Stimulated activated CD8-positive, alpha-beta memory T cell treated with anti-CD3 and anti-CD28 coated beads, Interleukin-7, amount 100 ng/mL, for 1 hour (primary cell): ENCODE data around the gene TPX2.

Experiments
- DNase-seq, 2 donors: peaks; one replicate each; pipeline ENCODE4 v3.0.0-alpha.2; 2020; ENCODE audit warnings: low read depth in 2 of 2

TPX2 gene

GRCh38 chr20:31760519-31761240 is 21.6 kb downstream of the TPX2 start:
- no peak for DNase-seq

DNA sequence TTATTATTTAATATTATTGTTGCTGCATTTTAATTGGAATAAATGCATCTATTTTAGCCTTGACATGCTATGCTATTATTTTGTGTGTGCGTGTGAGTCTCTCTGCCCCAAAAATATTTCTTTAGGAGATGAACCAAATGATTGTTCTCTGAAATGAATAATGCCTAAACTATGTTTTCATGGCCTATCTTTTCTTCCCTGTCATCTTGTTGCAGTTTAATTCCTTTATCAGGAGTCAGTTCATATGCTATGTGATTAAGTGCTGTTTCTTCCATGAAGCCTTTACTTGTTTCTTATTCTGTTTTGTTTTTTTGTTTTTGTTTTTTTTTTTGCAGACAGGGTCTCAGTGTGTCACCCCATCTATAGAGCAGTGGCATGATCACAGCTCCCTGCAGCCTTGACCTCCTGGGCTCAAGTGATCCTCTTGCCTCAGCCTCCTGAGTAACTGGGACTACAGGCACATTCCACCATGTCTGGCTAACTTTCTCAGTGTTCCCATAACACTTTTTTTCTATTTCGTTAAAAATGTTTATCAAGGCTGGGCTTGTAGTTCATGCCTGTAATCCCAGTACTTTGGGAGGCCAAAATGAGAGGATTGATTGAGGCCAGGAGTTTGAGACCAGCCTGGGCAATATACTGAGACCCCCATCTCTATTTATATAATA is 25.7 kb downstream of the TPX2 start:
- DNase-seq = no peak

DNA sequence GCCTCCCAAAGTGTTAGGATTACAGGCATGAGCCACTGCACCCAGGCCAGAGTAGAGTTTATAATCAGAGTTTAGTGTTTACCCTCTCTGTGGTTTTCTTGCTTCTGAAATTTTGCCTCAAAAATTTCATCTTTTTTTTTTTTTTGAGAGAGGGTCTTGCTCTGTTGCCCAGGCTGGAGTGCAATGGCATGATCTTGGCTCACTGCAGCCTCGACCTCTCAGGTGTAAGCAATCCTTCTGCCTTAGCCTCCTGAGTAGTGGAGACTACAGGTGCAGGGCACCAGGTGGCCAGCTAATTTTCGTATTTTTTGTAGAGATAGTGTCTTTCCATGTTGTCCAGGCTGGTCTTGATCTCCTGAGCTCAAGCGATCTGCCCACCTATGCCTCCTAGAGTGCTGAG is 28.7 kb downstream of the TPX2 start:
- no peak for DNase-seq

DNA sequence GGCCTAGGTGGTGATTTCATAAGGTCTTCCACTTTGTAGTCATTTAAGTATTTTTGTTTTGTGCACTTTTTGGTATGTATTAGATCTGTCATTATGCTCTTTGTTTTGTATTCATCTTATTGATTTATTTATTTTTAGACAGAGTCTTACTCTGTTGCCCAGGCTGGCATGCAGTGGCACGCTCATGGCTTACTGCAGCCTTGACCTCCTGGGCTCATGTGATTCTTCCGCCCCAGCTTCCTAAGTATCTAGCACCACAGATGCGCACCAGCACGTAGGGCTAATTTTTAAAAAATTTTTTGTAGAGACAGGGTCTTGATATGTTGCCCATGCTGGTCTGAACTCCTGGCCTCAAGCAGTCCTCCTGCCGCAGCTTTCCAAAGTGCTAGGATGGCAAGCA is 30.6 kb downstream of the TPX2 start:
- no peak for DNase-seq

DNA sequence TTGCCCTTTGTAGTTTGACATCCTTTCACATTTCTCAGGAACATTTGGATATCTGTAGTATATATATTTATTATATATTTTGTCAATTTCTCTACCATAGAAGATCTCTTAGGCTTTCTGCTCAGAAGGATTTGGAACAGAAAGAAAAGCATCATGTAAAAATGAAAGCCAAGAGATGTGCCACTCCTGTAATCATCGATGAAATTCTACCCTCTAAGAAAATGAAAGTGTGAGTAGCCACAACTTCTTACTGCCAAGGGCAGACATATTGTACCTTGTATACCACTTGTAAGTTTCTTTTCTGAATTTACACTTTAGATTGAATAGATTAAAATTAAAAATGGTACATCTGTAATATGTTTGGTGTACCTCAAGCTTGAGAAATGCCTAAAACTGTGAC is 31.2 kb downstream of the TPX2 start:
- DNase-seq = no peak

DNA sequence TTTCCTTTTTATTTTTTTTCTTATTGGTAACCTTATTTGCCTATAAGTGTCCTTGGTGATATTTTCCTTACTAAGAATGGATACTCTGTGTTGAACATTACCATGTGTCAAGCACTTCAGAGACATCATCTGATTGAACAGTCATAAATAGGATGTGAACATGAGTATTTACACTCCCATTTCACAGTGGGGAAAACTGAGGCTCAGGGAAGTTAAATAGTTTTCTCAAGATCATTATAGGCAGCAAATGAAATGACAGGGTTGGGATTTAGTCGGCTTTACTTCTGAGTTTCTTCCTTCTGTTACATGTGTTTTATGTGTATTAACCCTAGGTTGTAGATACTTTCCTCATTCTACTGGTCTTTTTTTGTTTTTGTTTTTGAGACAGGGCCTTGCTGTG is 35.3 kb downstream of the TPX2 start:
- no peak for DNase-seq

DNA sequence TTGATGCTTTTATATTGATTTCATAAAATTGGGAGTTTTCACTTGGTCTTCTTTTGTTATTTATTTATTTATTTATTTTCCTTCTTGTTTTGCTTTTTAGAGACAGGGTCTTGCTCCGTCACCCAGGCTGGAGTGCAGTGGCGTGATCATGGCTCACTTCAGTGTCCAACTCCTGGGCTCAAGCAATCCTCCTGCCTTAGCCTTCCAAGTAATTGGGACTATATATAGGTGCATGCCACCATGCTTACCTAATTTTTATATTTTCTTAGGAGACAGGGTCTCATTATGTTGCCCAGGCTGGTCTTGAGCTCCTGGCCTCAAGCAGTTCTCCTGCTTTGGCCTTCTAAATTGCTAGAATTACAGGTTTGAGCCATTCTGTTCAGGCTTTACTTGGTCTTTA is 41.7 kb downstream of the TPX2 start:
- DNase-seq = no peak

GRCh38 chr20:31781945-31782344 is 42.9 kb downstream of the TPX2 start:
- DNase-seq = no peak

DNA sequence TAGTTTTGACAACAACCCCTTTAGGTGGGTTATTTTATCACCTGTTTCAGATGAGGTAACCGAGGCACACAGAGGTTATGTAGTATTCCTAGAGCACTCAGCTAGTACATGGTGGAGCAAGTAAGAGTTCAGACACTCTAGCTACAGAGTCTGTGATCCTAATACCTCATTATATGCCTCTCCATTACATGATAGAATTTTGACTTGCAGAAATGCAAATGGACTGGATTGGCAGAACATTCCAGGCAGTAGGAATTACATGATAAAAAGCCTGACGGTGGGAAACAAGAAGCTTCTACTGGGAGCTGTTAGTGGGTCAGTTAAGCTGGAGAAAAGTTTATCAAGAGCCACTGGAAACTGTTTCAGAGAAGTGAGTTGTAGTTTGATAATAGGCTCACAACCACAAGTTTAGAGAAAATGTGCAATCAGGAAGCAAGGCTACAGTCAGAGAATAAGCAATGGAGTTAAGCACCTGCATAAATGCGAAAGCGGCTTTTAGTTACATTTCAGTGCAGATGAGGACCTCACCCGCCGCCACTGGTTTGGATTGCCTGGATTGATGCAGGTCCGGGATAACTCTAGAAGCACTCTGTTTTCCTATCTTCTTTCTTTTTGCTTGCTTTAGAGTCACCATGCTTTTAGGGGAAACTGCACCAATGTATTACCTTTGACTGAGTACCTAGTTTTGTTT is 45.4 kb downstream of the TPX2 start:
- no peak for DNase-seq

DNA sequence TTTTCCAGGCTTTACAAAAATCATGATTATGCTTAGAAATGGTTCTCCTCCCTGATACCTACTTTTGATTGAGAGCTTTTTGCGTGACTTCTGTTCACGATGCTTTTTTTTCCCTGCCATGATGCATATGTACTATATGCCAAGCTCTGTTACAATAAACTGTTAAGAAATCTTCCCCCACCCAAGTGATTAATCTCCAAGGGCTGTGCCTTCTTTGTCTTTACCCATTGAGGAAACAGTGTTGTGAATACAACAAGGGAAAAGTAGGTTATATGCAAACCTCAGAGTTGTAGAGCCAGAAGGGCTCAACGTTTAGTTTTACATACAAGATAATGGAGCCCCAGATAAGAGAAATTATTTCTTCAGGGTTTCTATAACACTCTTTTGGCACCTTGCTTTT is 46.0 kb downstream of the TPX2 start:
- DNase-seq = no peak

DNA sequence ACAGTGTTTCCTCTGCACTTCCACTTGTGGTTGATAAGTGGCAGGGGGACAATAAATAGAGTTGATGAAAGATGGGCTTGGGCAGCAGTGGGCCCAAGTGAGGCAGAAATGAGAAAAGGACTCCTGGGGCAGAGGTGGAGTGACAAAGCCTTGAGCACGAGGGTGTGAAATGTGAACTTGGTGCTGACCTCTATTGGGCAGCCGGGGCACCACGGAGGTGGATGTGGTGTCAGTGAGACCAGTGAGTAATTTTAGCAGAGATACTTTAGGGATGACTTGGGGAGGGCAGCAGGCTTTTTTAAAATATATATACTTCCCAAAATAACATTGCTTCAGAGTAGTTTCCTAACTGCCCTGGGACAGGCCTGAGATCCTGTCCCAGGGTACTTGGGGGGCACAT is 49.5 kb downstream of the TPX2 start:
- DNase-seq = no peak

- DNase-seq = no peak
These were observed 51.3 kb downstream of the TPX2 start for GRCh38 chr20:31790401-31790800.

GRCh38 chr20:31797364-31797763 is 58.3 kb downstream of the TPX2 start:
- DNase-seq = no peak

GRCh38 chr20:31801508-31801907 is 62.4 kb downstream of the TPX2 start:
- DNase-seq = no peak

- DNase-seq = no peak
These were observed 64.6 kb downstream of the TPX2 start for GRCh38 chr20:31803552-31804291.

DNA sequence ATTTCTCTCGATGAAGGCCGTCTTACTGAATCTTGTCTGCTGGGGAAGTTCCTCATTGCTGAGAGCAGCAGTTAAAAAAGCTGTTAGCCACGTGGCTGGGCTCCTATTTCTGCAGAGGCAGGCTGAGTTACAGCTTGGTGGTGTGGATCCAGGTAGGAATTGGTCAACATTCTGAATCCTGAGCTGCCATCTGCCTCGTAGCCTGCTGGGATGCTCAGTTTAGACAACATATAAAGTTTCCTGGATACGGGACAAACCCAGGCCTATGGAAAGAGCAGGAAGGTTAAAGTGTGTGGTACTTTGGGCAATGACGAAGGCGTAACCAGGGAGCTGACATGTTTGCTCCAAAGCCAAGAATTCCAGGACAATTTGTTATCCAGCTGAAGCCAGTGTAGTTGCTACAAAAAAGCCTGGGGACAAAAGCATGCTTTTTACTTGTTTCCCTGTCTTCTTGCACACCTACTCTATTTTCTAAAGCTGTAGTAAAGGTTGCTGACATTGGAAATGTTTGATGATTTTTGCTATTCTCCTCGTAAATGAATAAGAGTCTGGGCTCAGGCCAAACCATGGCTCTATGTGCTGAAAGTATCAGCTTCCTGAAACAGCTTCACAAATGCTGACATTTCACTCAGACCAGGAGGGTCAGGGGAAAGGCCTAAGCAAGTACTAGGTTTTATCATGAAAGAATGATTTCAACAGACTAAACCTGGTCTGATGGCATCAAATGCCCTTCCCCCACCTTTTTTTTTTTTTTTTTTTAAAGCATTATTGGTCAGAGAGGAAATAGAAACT is 67.7 kb downstream of the TPX2 start:
- DNase-seq = no peak

GRCh38 chr20:31808481-31808880 is 69.4 kb downstream of the TPX2 start:
- no peak for DNase-seq

GRCh38 chr20:31809661-31810060 is 70.6 kb downstream of the TPX2 start:
- DNase-seq = no peak

DNA sequence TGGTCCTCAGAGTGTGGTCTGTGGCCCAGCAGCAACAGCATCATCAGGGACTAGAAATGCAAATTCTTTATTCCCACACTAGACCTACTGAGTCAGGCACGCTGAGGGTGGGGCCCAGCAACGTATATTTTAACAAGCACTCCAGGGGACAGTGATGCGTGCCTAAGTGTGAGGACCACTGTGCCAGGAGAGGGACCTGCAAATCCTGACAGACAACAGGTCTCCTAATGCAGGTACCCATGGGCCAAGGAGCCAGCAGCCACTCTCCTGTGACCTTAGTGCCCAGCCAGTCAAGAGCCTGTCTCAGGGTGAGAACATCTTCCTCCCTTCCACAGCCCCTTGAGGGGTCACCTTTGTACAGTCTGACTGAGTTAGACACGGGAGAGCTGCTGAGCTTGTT is 72.1 kb downstream of the TPX2 start:
- no peak for DNase-seq

DNA sequence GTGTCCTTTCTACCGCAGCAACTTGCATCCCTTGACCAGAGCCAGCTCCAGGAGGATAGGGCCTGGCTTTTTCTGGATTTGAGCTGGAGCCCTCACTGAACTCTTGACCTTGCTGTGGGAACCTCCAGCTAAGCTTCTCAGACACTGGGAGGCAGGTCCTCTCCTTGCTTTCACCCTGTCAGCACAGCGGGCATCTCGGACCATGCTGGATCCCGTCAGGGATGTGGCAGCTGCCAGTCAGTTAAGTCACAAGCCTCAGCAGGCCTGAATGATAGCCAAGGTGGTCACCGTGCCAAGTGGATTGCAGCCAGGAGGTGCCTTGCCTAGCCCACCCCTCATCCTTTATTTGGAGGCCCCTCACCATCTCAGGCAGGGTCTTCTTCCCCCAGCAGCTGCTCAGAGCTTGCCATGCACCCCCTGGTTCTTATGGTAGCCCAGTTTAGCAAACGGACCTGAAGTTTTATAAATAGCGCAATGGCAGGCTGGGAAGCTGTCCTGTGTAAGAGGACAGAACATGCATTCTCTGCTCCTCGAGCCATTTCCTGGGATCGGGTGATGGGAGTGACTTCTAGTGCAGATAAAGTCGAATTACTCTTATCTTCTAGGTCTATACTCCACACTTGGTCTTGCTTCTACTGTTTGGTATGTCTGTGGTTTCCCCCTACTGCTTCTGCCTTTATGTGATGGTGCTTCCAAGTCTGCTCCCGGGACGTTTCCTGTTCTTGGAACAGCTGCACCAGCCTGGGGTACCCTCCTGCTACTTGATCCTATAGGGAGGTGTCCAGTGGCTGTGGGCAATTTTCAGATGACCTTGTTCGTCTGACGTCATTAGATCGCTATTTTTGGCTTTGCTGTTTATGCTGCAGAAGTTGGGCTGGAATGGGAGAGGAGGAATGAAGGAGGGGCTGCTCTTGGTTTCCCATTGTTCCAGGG is 73.0 kb downstream of the TPX2 start:
- DNase-seq = no peak

GRCh38 chr20:31813611-31814010 is 74.5 kb downstream of the TPX2 start:
- no peak for DNase-seq
